Measurements from ENCODE around the gene EXOC3L2. TPM values are rescaled to one million over a fixed set of nuclear protein-coding genes. Genes with fewer than 3 reads are reported as not detected.

EXOC3L2 gene
- total RNA-seq, 1 experiment from 2014 or later: 0.61 TPM

- H3K79me1 ChIP-seq (ENCODE audit: insufficient read depth, low read depth, low read length, poor library complexity, severe bottlenecking): no peaks in the 10 kb centered on the region
- no peak overlapping the region for H3K9ac ChIP-seq (ENCODE audit: extremely low read depth, insufficient read length, low read length)
- no peak overlapping the region for H3K56ac ChIP-seq (ENCODE audit: insufficient read length, low read depth, low read length)
- Mint-ChIP-seq H3K27me3 (ENCODE audit: low read depth) (peaks cover 63% of the 10 kb centered on the region), H3K4me3 (no peak overlapping the region), H3K27ac (no peak overlapping the region; a peak in 1 of 7 replicates), H3K9me3 (peaks cover 0 to 5% of the 10 kb centered on the region in 2 experiments; a peak in 2 of 5 replicates), H3K36me3 (ENCODE audit: insufficient read depth in 1 of 3, low read depth in 3 of 3) (no peaks in the 10 kb centered on the region; a peak in 2 of 7 replicates), H3K4me1 (peaks cover 8 to 17% of the 10 kb centered on the region in 2 experiments)
- H4K20me1 ChIP-seq (ENCODE audit: control insufficient read depth, insufficient read depth, insufficient read length): no peaks in the 10 kb centered on the region
- no peak overlapping the region for H2AFZ ChIP-seq (ENCODE audit: low read length)
- no peak for TF ChIP-seq CTCF (conservative IDR thresholded peaks at IDR 0.05)
- H3K27ac ChIP-seq (ENCODE audit: insufficient read length, low read depth, low read length): no peak overlapping the region
- WGBS (ENCODE audit: extremely low coverage, insufficient read length, low lambda C conversion rate): no CpG with 5 or more reads among the region's 23 CpGs
- peaks cover 14% of the 10 kb centered on the region; the same call in 1 of the 2 replicates for H3K27me3 ChIP-seq (ENCODE audit: insufficient read depth, low read length)
- no peak overlapping the region for H3K4ac ChIP-seq (ENCODE audit: low read depth, low read length)
- no peaks in the 10 kb centered on the region for H3K9me3 ChIP-seq (ENCODE audit: control insufficient read depth, low read depth, low read length)
- H3K23me2 ChIP-seq (ENCODE audit: insufficient read length, low read depth, low read length, poor library complexity, severe bottlenecking): peaks cover 13% of the 10 kb centered on the region
- no peak overlapping the region for H3K18ac ChIP-seq (ENCODE audit: insufficient read length, low read depth, low read length)
- no peak for DNase-seq
- H2AK5ac ChIP-seq (ENCODE audit: insufficient read length, low read length): no peak overlapping the region
- no peaks in the 10 kb centered on the region for H3K4me1 ChIP-seq (ENCODE audit: insufficient read depth, low read length)
- H2BK20ac ChIP-seq (ENCODE audit: low read depth, low read length, poor library complexity, severe bottlenecking): no peak overlapping the region
- no peak overlapping the region for H3K4me2 ChIP-seq (ENCODE audit: insufficient read depth, insufficient read length, low read length)
- H4K8ac ChIP-seq (replicated peaks; ENCODE audit: insufficient read length, low read depth, low read length): no peak overlapping the region
- no peak overlapping the region for H4K91ac ChIP-seq (ENCODE audit: insufficient read length, low read depth, low read length)
- no peak overlapping the region for H3T11ph ChIP-seq (ENCODE audit: low read length)
- no peak overlapping the region for H2BK15ac ChIP-seq (ENCODE audit: low read depth, low read length)
- no peak overlapping the region for H4K5ac ChIP-seq (ENCODE audit: insufficient read length, low read depth, low read length)
- H2BK5ac ChIP-seq (ENCODE audit: insufficient read length, low read length): no peak overlapping the region
- H2BK120ac ChIP-seq (ENCODE audit: low read depth, low read length, poor library complexity, severe bottlenecking): no peak overlapping the region
- H3K79me2 ChIP-seq (ENCODE audit: insufficient read depth, low read length): no peaks in the 10 kb centered on the region
- H3K23ac ChIP-seq (ENCODE audit: insufficient read length, low read depth, low read length): no peak overlapping the region
- no peak overlapping the region for H3K14ac ChIP-seq (ENCODE audit: insufficient read depth, low read length)
- no peak overlapping the region for H2BK12ac ChIP-seq (ENCODE audit: insufficient read length, low read depth, low read length)
These were observed 32.2 kb downstream of the EXOC3L2 start for GRCh38 chr19:45213031-45213430.

All from H9 (cell line).